ENCODE results near the gene HRH1.
"Not testable (repeated sequence)": the region's sequence is repeated elsewhere in the genome, so short reads cannot be mapped to it uniquely, and the experiment has no call there.

Gene HRH1

GRCh38 chr3:11211531-11212298, 57.4 kb downstream of the HRH1 start:
- no peak for DNase-seq

GRCh38 chr3:11212299-11212608, 58.0 kb downstream of the HRH1 start:
- no peak for DNase-seq

GRCh38 chr3:11212784-11213183, 58.5 kb downstream of the HRH1 start:
- no peak for DNase-seq

- no peak for DNase-seq
These were observed 59.6 kb downstream of the HRH1 start for GRCh38 chr3:11213810-11214450.

- DNase-seq, result no peak
These were observed 60.2 kb downstream of the HRH1 start for GRCh38 chr3:11214451-11214978.

- not testable (repeated sequence) for DNase-seq
These were observed 63.1 kb downstream of the HRH1 start for GRCh38 chr3:11217370-11217769.

- no peak for DNase-seq
These were observed 65.9 kb downstream of the HRH1 start for GRCh38 chr3:11220230-11220629.

- DNase-seq, result no peak
These were observed 67.6 kb downstream of the HRH1 start for GRCh38 chr3:11221818-11222415.

- DNase-seq, result no peak
These were observed 69.7 kb downstream of the HRH1 start for GRCh38 chr3:11224010-11224409.

GRCh38 chr3:11224870-11225229, 70.6 kb downstream of the HRH1 start:
- DNase-seq, result no peak

GRCh38 chr3:11226042-11226370, 71.7 kb downstream of the HRH1 start:
- no peak for DNase-seq

- DNase-seq, result no peak
These were observed 73.7 kb downstream of the HRH1 start for GRCh38 chr3:11228041-11228440.

GRCh38 chr3:11230125-11230524, 75.8 kb downstream of the HRH1 start:
- no peak for DNase-seq

- no peak for DNase-seq
These were observed 76.5 kb downstream of the HRH1 start for GRCh38 chr3:11230832-11231231.

- DNase-seq, result no peak
These were observed 81.1 kb downstream of the HRH1 start for GRCh38 chr3:11235385-11235784.

GRCh38 chr3:11236588-11237461, 82.5 kb downstream of the HRH1 start:
- peak; percentile 63 for DNase-seq

GRCh38 chr3:11238060-11238459, 83.8 kb downstream of the HRH1 start:
- no peak for DNase-seq

GRCh38 chr3:11238880-11239279, 84.6 kb downstream of the HRH1 start:
- no peak for DNase-seq

GRCh38 chr3:11239796-11240195, 85.5 kb downstream of the HRH1 start:
- DNase-seq, result no peak

- no peak for DNase-seq
These were observed 86.2 kb downstream of the HRH1 start for GRCh38 chr3:11240496-11240895.

GRCh38 chr3:11244121-11244677, 89.9 kb downstream of the HRH1 start:
- DNase-seq, result no peak

GRCh38 chr3:11245276-11245675, 91.0 kb downstream of the HRH1 start:
- DNase-seq, result no peak
